HL-60 (cell line): ENCODE results near the gene ABCF1.
A peak's percentile ranks its signal among the peaks of the same experiment; 100 is the strongest.

Source experiments
- DNase-seq, 2 experiments: peaks; one replicate each; pipeline ENCODE4 v3.0.0-alpha.2; 2010 to 2020; ENCODE audit warnings: low read depth in 1 of 2, low spot score in 1 of 2
- H3K27ac ChIP-seq: fragments of 250-450 bp; sonication (Bioruptor Pico); replicated peaks from 2 replicates; pipeline ENCODE4 v1.5.1; 2020; ENCODE audit warnings: mild to moderate bottlenecking, moderate library complexity
- H3K27me3 ChIP-seq: fragments of 250-450 bp; sonication (Bioruptor Pico); 2 replicates; pipeline ENCODE4 v1.5.1; 2021; ENCODE audit warnings: mild to moderate bottlenecking, moderate library complexity; ENCODE audit not compliant: insufficient read depth, poor library complexity, severe bottlenecking
- H3K4me3 ChIP-seq: replicated peaks from 2 replicates; pipeline ENCODE4 v1.5.1; 2011; ENCODE audit warnings: mild to moderate bottlenecking, control low read depth, low read length; ENCODE audit not compliant: insufficient read depth
- GABPA ChIP-seq: IDR thresholded peaks from 2 replicates; pipeline ENCODE4 v1.6.1; 2012; ENCODE audit warnings: low read depth
- POLR2AphosphoS5 ChIP-seq: IDR thresholded peaks from 2 replicates; pipeline ENCODE4 v1.6.1; 2012; ENCODE audit warnings: low read depth
- SPI1 ChIP-seq: IDR thresholded peaks from 2 replicates; pipeline ENCODE4 v1.6.1; 2012; ENCODE audit warnings: low read depth, mild to moderate bottlenecking, borderline replicate concordance
- TF ChIP-seq, protein P1 (sequence below): IDR thresholded peaks from 2 replicates; pipeline ENCODE4 v1.6.1; 2012; ENCODE audit warnings: low read depth; ENCODE audit not compliant: insufficient replicate concordance
- TF ChIP-seq, protein P2 (sequence below): IDR thresholded peaks from one replicate; pipeline ENCODE4 v1.5.1; 2011; ENCODE audit warnings: low read length, control low read depth, inconsistent platforms; ENCODE audit not compliant: insufficient read depth

The ABCF1 gene

DNA sequence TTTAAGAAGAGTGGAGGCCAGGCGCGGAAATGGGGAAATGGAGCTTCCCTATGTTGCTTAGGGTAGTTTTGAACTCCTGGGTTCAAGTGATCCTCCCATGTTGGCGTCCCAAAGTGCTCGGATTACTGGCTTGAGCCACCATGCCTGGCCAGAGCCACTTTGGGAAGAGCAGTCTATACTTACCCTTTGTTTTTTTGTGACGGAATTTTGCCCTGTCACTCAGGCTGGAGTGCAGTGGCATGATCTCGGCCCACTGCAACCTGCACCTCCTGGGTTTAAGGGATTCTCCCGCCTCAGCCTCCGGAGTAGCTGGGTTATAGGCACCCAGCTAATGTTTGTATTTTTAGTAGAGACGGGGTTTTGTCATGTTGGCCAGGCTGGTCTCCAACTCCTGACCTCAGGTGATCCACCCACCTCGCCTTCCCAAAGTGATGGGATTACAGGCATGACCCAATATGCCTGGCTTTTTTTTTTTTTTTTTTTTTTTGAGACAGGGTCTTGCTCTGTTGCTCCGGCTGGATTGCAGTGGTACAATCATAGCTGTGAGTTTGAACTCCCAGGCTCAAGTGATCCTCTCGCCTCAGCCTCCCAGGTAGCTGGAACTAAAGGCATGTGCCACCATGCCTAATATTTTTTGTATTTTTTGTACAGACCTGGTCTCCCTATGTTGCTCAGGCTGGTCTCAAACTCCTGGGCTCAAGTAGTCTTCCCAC is 27.8 kb downstream of the ABCF1 start:
- H3K27me3 ChIP-seq = no peaks in the 10 kb centered on the region
- DNase-seq = no peak
- no peak overlapping the region for H3K4me3 ChIP-seq
- no peak for TF ChIP-seq POLR2AphosphoS5
- no peak for TF ChIP-seq GABPA
- no peak for TF ChIP-seq SPI1
- TF ChIP-seq, protein P1, sequence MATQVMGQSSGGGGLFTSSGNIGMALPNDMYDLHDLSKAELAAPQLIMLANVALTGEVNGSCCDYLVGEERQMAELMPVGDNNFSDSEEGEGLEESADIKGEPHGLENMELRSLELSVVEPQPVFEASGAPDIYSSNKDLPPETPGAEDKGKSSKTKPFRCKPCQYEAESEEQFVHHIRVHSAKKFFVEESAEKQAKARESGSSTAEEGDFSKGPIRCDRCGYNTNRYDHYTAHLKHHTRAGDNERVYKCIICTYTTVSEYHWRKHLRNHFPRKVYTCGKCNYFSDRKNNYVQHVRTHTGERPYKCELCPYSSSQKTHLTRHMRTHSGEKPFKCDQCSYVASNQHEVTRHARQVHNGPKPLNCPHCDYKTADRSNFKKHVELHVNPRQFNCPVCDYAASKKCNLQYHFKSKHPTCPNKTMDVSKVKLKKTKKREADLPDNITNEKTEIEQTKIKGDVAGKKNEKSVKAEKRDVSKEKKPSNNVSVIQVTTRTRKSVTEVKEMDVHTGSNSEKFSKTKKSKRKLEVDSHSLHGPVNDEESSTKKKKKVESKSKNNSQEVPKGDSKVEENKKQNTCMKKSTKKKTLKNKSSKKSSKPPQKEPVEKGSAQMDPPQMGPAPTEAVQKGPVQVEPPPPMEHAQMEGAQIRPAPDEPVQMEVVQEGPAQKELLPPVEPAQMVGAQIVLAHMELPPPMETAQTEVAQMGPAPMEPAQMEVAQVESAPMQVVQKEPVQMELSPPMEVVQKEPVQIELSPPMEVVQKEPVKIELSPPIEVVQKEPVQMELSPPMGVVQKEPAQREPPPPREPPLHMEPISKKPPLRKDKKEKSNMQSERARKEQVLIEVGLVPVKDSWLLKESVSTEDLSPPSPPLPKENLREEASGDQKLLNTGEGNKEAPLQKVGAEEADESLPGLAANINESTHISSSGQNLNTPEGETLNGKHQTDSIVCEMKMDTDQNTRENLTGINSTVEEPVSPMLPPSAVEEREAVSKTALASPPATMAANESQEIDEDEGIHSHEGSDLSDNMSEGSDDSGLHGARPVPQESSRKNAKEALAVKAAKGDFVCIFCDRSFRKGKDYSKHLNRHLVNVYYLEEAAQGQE = no peak
- TF ChIP-seq, protein P2, sequence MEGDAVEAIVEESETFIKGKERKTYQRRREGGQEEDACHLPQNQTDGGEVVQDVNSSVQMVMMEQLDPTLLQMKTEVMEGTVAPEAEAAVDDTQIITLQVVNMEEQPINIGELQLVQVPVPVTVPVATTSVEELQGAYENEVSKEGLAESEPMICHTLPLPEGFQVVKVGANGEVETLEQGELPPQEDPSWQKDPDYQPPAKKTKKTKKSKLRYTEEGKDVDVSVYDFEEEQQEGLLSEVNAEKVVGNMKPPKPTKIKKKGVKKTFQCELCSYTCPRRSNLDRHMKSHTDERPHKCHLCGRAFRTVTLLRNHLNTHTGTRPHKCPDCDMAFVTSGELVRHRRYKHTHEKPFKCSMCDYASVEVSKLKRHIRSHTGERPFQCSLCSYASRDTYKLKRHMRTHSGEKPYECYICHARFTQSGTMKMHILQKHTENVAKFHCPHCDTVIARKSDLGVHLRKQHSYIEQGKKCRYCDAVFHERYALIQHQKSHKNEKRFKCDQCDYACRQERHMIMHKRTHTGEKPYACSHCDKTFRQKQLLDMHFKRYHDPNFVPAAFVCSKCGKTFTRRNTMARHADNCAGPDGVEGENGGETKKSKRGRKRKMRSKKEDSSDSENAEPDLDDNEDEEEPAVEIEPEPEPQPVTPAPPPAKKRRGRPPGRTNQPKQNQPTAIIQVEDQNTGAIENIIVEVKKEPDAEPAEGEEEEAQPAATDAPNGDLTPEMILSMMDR = no peak
- H3K27ac ChIP-seq = no peak overlapping the region

DNA sequence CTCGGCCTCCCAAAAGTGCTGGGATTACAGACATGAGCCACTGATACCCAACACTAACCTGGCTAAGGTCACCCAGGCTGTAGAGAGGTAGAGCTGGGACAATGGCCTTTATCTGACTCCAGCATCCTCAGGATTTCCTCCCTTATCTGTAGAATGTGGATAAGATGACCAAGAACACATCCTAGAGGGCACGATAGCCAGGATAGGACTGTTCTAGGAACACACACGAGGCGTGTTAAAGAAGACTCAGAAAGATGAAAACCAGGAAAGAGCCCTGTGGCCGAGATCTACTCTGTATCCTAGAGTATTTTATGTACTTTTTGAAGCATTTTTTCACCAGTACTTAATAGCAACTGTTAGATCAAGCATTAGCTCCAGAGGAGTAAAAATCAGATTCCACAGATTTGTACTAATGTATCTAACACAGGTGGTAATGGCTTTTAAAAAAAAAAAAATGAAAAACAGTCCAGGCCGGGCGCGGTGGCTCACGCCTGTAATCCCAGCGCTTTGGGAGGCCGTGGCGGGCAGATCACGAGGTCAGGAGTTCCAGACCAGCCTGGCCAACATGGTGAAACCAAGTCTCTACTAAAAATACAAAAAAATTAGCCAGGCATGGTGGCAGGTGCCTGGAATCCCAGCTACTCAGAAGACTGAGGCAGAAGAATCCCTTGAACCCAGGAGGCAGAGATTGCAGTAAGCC is 28.5 kb downstream of the ABCF1 start:
- Histone ChIP-seq H3K27me3 (no peaks in the 10 kb centered on the region), H3K4me3 (no peak overlapping the region), H3K27ac (no peak overlapping the region)
- no peak for DNase-seq
- TF ChIP-seq, protein P2 = no peak
- TF ChIP-seq POLR2AphosphoS5 = peak; percentile 37; the same call in 1 of the 2 replicates
- TF ChIP-seq, protein P1 = no peak

DNA sequence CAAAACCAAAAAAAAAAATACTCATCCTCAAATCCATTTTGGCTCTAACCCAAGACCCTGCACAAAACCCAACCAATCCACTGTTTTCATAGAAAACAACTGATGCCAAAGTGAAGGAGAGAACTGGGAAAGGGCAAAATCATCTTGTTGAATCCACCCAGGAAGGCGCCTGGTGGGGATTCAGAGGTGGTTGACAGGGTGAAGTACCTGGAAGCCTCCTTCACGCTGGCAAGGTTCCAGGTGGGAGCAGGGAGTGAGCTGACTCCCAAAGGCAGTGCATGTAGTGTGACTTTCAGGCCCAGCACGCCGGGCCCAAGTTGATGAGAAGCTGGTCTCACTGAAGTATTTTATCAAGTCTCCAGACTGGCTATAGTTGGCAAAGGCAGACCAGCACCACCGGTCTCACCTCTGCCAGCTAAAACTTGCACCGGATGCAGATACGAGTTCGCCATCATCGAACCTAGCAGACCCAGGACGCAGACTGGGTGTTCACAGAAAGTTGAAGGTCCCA is 29.3 kb downstream of the ABCF1 start:
- Histone ChIP-seq H3K27ac (no peak overlapping the region), H3K4me3 (no peak overlapping the region), H3K27me3 (no peaks in the 10 kb centered on the region)
- DNase-seq = no peak
- TF ChIP-seq, protein P1 = no peak
- TF ChIP-seq, protein P2 = no peak
- TF ChIP-seq SPI1 = no peak
